Central memory CD8-positive, alpha-beta T cell (primary cell): Measurements from ENCODE around the gene SHROOM3.

Experiments
- ATAC-seq: fragments of 150-1000 bp; cut with Tn5 transposase; replicated peaks from 2 replicates; pipeline ENCODE4 v1.10.0; 2022; ENCODE audit warnings: mild to moderate bottlenecking, moderate FRiP score, moderate number of reproducible peaks; ENCODE audit not compliant: poor library complexity, severe bottlenecking; ENCODE audit errors: extremely low read depth
- DNase-seq, 2 donors: peaks; one replicate each; pipeline ENCODE4 v3.0.0; 2021; ENCODE audit warnings: low spot score in 2 of 2
- H3K27ac Mint-ChIP-seq: one replicate; pipeline ENCODE4 v1.8.0; 2022; ENCODE audit warnings: low read depth, mild to moderate bottlenecking, moderate library complexity, mixed read lengths
- H3K27me3 Mint-ChIP-seq: one replicate; pipeline ENCODE4 v1.8.0; 2022; ENCODE audit warnings: mixed read lengths
- H3K36me3 Mint-ChIP-seq: one replicate; pipeline ENCODE4 v1.8.0; 2022; ENCODE audit warnings: mild to moderate bottlenecking, moderate library complexity, mixed read lengths; ENCODE audit not compliant: insufficient read depth
- H3K4me1 Mint-ChIP-seq: one replicate; pipeline ENCODE4 v1.8.0; 2022; ENCODE audit warnings: mixed read lengths
- H3K4me3 Mint-ChIP-seq: one replicate; pipeline ENCODE4 v1.8.0; 2022; ENCODE audit warnings: mild to moderate bottlenecking, moderate library complexity, mixed read lengths
- H3K9me3 Mint-ChIP-seq: one replicate; pipeline ENCODE4 v1.8.0; 2022; ENCODE audit warnings: mixed read lengths

Gene SHROOM3

DNA sequence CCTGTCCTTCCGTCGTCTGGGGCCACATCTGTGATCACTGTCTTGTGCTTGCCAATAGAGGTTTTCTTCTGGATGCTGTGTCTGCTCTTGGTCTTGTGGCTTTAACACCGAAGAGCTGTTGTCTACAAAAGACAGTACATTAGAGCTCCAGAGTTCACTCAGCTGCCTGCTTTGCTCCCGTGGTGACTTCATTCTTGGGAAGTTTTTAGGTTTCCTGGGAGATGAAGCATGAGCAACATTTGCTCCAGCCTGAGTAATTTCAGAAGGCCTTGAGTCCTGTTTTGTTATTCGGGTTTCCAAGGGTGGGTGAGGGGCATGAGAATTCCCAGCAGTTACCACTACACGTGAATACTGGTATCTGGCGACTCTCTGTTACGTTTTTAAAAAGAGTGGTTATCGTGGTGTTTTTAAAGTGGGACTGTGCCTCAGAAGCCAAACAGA is 189.2 kb downstream of the SHROOM3 start:
- H3K4me1 Mint-ChIP-seq: no peaks in the 10 kb centered on the region
- no peak overlapping the region for H3K27ac Mint-ChIP-seq
- H3K9me3 Mint-ChIP-seq: no peaks in the 10 kb centered on the region
- H3K36me3 Mint-ChIP-seq: no peaks in the 10 kb centered on the region
- DNase-seq (no peak), ATAC-seq (no peak)
- H3K27me3 Mint-ChIP-seq: peaks cover 43% of the 10 kb centered on the region
- H3K4me3 Mint-ChIP-seq: no peak overlapping the region

- no peaks in the 10 kb centered on the region for H3K4me1 Mint-ChIP-seq
- H3K9me3 Mint-ChIP-seq: no peaks in the 10 kb centered on the region
- no peak overlapping the region for H3K27ac Mint-ChIP-seq
- no peak overlapping the region for H3K4me3 Mint-ChIP-seq
- ATAC-seq: no peak
- no peaks in the 10 kb centered on the region for H3K36me3 Mint-ChIP-seq
- DNase-seq: no peak
- peaks cover 43% of the 10 kb centered on the region for H3K27me3 Mint-ChIP-seq
These were observed 190.1 kb downstream of the SHROOM3 start for GRCh38 chr4:76624931-76625715.

GRCh38 chr4:76626686-76627465 is 191.8 kb downstream of the SHROOM3 start:
- Mint-ChIP-seq H3K36me3 (no peaks in the 10 kb centered on the region), H3K27me3 (peaks cover 54% of the 10 kb centered on the region), H3K27ac (no peak overlapping the region), H3K4me1 (no peaks in the 10 kb centered on the region), H3K9me3 (peaks cover 6% of the 10 kb centered on the region), H3K4me3 (no peak overlapping the region)
- DNase-seq (no peak), ATAC-seq (no peak)

DNA sequence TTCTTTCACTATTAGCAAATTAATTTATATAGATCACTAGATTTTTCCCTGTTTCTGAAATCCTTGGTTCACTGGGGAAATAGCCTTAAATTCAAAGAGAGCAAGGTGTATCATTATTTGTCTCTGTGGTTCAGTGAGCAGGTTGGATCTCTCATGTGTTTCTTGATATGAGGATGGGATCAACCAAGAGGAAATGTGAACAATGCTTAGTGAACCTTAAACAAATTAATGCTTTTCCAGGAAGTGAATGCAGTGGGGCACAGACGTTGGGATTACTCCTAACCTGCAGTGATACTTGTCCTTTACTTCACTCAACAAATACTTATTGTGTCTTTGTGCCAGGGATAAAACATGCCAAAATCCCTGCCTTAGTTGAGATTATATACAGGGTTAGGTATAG is 193.2 kb downstream of the SHROOM3 start:
- no peak overlapping the region for H3K4me3 Mint-ChIP-seq
- no peak overlapping the region for H3K27ac Mint-ChIP-seq
- DNase-seq: no peak
- no peaks in the 10 kb centered on the region for H3K4me1 Mint-ChIP-seq
- ATAC-seq: no peak
- H3K27me3 Mint-ChIP-seq: peaks cover 50% of the 10 kb centered on the region
- H3K36me3 Mint-ChIP-seq: no peaks in the 10 kb centered on the region
- H3K9me3 Mint-ChIP-seq: peaks cover 6% of the 10 kb centered on the region

DNA sequence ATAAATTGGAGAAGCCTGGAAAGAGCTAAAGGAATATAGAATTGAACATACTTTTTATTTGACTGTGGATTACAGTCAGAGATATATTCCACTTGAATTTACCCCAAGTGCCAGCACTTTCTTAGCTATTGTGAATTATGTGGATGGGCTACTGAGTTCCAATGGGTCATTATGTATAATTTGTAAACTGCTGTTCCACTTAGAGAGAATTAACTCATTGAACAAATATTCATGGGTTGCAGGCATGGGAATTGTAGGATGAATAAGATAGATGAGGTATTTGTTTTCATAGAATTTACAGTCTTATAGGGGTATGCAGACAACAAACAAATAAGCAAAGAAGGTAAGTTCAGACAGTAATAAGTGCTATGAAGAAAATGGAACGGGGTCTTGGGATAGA is 195.7 kb downstream of the SHROOM3 start:
- Mint-ChIP-seq H3K27me3 (peaks cover 42% of the 10 kb centered on the region), H3K9me3 (peaks cover 6% of the 10 kb centered on the region), H3K36me3 (no peaks in the 10 kb centered on the region), H3K4me3 (no peak overlapping the region), H3K4me1 (no peaks in the 10 kb centered on the region), H3K27ac (no peak overlapping the region)
- DNase-seq (no peak), ATAC-seq (no peak)

GRCh38 chr4:76634220-76634619 is 199.2 kb downstream of the SHROOM3 start:
- peaks cover 6% of the 10 kb centered on the region for H3K9me3 Mint-ChIP-seq
- peaks cover 46% of the 10 kb centered on the region for H3K27me3 Mint-ChIP-seq
- H3K4me3 Mint-ChIP-seq: no peak overlapping the region
- ATAC-seq (no peak), DNase-seq (no peak)
- no peak overlapping the region for H3K27ac Mint-ChIP-seq
- H3K36me3 Mint-ChIP-seq: no peaks in the 10 kb centered on the region
- no peaks in the 10 kb centered on the region for H3K4me1 Mint-ChIP-seq

DNA sequence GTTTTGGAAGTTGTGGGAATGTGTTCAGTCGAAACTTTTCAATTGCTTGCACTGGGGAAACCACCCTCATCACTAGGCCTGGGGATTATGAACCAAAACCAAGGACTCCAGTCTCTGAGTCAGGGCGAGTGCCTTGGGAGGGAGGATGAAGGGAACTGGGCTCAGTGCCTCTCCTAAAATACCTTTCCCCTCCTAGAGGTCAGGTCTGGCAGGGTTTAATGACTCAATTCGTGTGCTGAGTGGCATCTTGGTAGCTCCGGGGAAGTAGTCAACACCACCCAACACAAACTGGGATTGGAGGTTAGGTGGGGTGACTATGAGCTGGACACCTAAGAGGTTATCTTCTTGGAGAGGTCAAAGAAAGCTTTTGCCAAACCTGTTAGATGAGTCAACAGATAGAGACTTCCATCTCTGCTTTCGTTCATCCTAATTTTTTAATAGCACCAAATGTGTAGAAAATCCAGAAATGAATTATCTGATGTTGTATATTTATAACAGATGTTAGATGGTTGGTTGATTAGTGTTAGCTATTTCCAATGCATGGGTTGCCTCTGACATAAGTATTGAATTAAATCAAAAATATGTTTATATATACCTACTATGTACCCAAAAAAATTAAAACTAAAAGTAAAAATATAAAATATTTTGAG is 202.8 kb downstream of the SHROOM3 start:
- DNase-seq: no peak
- Mint-ChIP-seq H3K4me1 (no peaks in the 10 kb centered on the region), H3K9me3 (no peaks in the 10 kb centered on the region), H3K36me3 (no peaks in the 10 kb centered on the region), H3K27me3 (peaks cover 46% of the 10 kb centered on the region), H3K4me3 (no peak overlapping the region), H3K27ac (no peak overlapping the region)
- no peak for ATAC-seq

- DNase-seq (no peak), ATAC-seq (no peak)
- H3K36me3 Mint-ChIP-seq: no peaks in the 10 kb centered on the region
- no peak overlapping the region for H3K4me3 Mint-ChIP-seq
- no peaks in the 10 kb centered on the region for H3K9me3 Mint-ChIP-seq
- H3K27ac Mint-ChIP-seq: no peak overlapping the region
- peaks cover 46% of the 10 kb centered on the region for H3K27me3 Mint-ChIP-seq
- H3K4me1 Mint-ChIP-seq: no peaks in the 10 kb centered on the region
These were observed 204.3 kb downstream of the SHROOM3 start for GRCh38 chr4:76639288-76639687.

- no peak for DNase-seq
- Mint-ChIP-seq H3K27me3 (peaks cover 46% of the 10 kb centered on the region), H3K9me3 (no peaks in the 10 kb centered on the region), H3K4me1 (no peaks in the 10 kb centered on the region), H3K36me3 (no peaks in the 10 kb centered on the region), H3K4me3 (no peak overlapping the region), H3K27ac (no peak overlapping the region)
- ATAC-seq: no peak
These were observed 205.4 kb downstream of the SHROOM3 start for GRCh38 chr4:76640353-76640910.

DNA sequence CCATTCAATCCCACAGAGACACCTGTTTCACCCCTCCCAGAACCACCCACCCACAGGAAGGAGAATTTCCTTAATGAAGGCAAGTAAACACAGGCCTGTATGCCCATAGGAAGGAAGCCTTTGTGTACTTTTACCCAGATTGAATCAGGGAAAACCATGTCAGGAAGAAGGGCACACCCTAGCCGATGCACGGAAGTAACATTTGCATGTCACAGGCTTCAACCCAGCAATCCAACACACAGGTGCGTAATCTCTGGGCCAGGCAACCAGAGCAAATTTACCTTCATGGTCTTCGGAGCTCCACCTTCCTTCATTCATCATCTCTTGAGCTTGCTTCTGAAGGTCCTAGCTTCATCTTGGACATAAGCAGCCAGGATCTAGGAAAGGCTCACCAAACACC is 206.3 kb downstream of the SHROOM3 start:
- H3K4me1 Mint-ChIP-seq: no peaks in the 10 kb centered on the region
- no peak overlapping the region for H3K4me3 Mint-ChIP-seq
- H3K9me3 Mint-ChIP-seq: no peaks in the 10 kb centered on the region
- no peak for DNase-seq
- no peaks in the 10 kb centered on the region for H3K36me3 Mint-ChIP-seq
- H3K27me3 Mint-ChIP-seq: peaks cover 53% of the 10 kb centered on the region
- H3K27ac Mint-ChIP-seq: no peak overlapping the region
- no peak for ATAC-seq

GRCh38 chr4:76641758-76642157 is 206.7 kb downstream of the SHROOM3 start:
- no peak overlapping the region for H3K27ac Mint-ChIP-seq
- ATAC-seq: no peak

DNA sequence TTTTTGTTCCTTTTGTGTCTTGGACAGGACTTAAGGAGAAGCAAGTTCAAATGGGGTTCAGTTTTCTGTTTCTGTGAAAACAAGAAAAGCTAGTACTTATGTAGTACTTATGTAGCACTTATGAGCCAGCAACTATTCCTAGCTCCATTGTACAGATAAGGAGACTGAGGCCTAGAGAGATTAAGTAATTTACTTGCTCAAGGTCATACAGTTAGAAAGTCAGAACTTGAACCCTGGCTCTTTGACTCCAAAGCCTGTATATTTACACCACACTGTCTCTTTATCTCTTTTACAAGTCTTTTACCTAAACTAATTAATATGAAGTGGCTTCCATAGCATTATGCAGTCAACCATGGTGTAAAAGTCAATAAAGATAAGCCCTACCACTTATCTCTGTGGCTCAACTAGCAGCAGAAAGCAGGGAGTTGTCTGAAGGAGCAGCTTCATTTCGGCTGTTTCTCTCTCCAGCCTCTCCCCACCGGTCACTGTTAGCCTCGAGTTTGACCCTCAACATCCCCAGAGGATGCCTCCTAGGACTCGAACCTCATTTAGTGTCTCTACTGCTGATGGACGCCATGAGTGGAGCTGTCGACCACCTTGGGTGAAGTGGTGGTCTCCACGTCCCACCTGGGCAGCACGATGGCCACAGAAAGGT is 209.9 kb downstream of the SHROOM3 start:
- no peaks in the 10 kb centered on the region for H3K9me3 Mint-ChIP-seq

More at GRCh38 chr4:76641758-76642157, 206.7 kb downstream of the SHROOM3 start:
- no peaks in the 10 kb centered on the region for H3K36me3 Mint-ChIP-seq
- no peak overlapping the region for H3K4me3 Mint-ChIP-seq
- no peak for DNase-seq
- peaks cover 57% of the 10 kb centered on the region for H3K27me3 Mint-ChIP-seq
- H3K4me1 Mint-ChIP-seq: no peaks in the 10 kb centered on the region
- no peaks in the 10 kb centered on the region for H3K9me3 Mint-ChIP-seq

More for the DNA sequence above, 209.9 kb downstream of the SHROOM3 start:
- Mint-ChIP-seq H3K27ac (no peak overlapping the region), H3K36me3 (no peaks in the 10 kb centered on the region), H3K4me3 (no peak overlapping the region), H3K27me3 (peaks cover 43% of the 10 kb centered on the region), H3K4me1 (no peaks in the 10 kb centered on the region)
- ATAC-seq: no peak
- DNase-seq: no peak
